Umbilical cord (tissue), 2 donors: ENCODE results near the gene CXCL16. TPM values are rescaled to one million over a fixed set of nuclear protein-coding genes. Genes with fewer than 3 reads are reported as not detected.

Experiments used
- DNase-seq: peaks from one replicate; pipeline ENCODE4 v3.0.0-alpha.2; 2015; ENCODE audit warnings: low spot score
- total RNA-seq: library from RNA; depleted of rRNA; stranded (reverse); fragments of >200 nt; gene quantifications from one replicate; pipeline ENCODE4 v1.2.3, GENCODE V29; 2014; ENCODE audit warnings: low replicate concordance; ENCODE audit not compliant: insufficient read depth

Gene CXCL16
- total RNA-seq, 1 donor from 2014 or later, result 2.4 TPM

DNA sequence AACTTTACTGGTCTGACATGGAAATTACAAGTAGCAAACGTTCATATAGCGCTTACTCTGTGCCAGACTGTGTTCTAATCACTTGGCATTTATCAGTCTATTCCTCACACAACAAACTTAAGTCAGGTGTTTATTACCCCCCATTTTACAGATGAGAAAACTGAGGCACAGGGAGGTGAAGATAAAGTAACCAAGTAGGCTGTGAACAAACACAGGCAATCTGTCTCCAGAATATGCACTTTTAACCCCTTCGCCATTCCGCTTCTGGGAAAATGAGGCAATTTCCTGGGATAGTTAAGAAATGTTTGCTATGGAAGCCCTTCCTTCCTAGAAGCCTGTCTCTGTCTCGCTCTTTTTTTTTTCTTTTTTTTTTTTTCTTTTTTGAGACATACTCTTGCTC lies 12.2 kb upstream of the CXCL16 start:
- no peak for DNase-seq

- DNase-seq, result no peak
Measured at GRCh38 chr17:4750606-4751005, 10.9 kb upstream of the CXCL16 start.

DNA sequence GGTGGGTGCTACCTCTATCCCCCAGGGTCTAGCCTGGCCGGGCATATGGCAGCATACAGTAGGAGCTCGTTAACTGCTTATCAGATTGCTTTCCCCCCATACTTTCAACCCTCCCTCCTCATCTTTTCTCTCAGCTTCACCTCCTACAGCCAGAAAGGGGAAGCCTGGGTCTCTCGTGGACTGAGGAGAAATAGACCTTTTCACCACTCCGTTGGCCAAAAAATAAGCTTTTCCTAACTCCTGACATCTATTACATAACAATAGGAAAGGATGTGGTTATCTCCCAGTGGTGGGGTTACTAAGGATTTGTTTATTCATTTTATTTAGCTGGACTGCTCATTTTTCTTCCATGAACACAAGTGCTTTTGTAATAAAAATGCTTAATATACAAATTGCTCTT lies 9.0 kb upstream of the CXCL16 start:
- no peak for DNase-seq

DNA sequence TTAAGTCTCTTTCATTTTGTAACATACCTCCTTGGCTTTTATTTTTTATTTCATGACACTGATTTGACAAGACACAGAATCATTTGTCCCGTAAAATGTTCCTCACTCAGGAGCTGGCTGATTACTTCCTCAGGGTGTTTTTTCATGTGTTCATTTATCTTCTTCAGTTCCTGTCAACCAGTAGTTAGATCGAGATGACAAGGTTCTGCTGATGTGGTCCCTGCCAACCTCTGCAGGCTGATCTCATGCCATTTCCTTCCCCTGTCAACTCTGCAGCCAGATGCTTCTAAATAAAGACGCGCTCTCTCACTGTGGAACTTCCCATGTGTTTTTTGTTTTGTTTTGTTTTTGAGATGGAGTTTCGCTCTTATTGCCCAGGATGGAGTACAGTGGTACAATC lies 8.1 kb upstream of the CXCL16 start:
- DNase-seq, result peak; percentile 40

GRCh38 chr17:4744999-4745969 lies 5.6 kb upstream of the CXCL16 start:
- DNase-seq, result no peak

GRCh38 chr17:4743898-4744297 lies 4.2 kb upstream of the CXCL16 start:
- DNase-seq, result no peak

DNA sequence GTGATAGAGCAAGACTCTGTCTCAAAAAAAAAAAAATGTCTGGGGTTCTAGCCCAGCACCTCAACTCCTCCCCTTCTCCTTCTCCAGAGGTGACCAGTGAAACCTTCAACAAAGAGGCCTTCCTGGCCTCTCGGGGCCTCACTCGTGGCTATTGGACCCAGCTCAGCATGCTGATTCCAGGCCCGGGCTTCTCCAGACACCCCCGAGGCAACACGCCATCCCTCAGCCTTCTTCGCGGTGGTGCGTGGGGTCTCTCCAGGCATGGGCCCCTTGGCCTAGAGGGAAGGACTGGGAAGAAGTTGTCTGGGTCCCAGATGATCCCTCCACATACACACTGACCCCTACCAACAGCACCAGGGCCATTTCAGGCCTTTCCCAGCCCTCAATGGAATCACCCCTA lies 3.5 kb upstream of the CXCL16 start:
- DNase-seq, result no peak

DNA sequence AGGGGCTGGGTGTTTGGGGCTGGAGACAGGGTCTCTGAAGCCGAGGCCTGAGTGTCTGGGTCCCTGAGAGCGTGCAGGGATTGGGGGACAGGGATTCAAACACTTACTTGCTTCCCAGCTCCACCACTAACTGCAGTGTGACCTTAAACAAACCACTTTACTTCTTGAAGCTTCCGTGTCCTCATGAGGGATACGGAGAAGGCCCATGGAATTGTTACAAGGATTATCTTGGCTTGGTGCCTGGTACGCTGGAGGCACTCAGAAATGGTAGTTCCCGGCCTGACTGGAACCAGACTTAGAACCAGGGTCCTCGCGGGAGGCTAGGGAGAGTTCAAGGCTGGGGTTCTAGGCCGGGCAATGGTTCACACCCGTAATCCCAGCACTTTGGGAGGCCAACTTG lies 2.9 kb upstream of the CXCL16 start:
- no peak for DNase-seq

DNA sequence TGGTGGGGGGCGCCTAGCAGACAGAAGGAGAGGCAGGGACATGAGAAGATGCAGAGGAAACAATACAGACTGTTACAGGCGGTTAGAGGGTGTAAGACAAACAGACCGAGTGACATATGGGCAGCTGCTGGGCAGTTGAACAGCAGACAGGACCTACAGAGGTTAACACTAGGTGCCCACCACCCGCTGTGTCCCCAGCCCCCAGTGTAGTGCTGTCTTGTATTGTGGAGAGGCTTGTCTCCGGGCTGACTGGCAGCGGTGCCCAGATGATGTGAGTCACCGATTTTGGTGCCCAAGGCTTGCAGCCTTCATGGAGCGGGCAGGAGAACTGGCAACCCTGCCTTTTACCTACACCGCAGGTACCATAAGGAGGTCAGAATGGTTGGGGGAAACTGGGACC lies 2.4 kb upstream of the CXCL16 start:
- no peak for DNase-seq

GRCh38 chr17:4741544-4741943 lies 1.8 kb upstream of the CXCL16 start:
- no peak for DNase-seq

- DNase-seq, result no peak
Measured at GRCh38 chr17:4740584-4740983, 856 bp upstream of the CXCL16 start.

GRCh38 chr17:4740025-4740351 lies 260 bp upstream of the CXCL16 start:
- no peak for DNase-seq

- no peak for DNase-seq
Measured at GRCh38 chr17:4738136-4739121, 1.3 kb downstream of the CXCL16 start.

GRCh38 chr17:4735876-4736651 lies 3.7 kb downstream of the CXCL16 start:
- DNase-seq, result no peak

GRCh38 chr17:4734857-4735475 lies 4.8 kb downstream of the CXCL16 start:
- DNase-seq, result no peak

DNA sequence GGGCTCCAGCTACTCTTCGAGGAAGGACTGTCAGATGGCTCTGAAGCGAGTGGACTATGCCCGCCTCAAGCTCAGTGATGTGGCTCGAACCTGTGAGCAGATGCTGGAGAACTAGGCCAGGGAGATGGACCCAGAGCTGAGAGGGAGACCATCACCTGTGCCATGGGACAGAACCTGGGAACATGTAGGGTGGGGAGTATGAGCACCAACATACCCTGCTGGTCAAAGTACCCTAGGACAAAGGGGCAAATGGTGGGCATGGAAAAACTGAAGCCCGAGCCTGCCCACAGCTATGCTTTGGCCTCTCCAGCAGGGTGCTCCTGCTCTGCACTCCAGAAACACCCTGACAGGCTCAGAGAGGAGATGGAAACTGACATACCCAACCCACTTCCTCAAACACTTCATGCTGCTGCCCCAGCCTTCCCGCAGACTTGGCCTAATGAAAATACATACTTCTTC lies 6.6 kb downstream of the CXCL16 start:
- DNase-seq, result peak; percentile 31

- DNase-seq, result no peak
Measured at GRCh38 chr17:4728124-4728523, 11.6 kb downstream of the CXCL16 start.

DNA sequence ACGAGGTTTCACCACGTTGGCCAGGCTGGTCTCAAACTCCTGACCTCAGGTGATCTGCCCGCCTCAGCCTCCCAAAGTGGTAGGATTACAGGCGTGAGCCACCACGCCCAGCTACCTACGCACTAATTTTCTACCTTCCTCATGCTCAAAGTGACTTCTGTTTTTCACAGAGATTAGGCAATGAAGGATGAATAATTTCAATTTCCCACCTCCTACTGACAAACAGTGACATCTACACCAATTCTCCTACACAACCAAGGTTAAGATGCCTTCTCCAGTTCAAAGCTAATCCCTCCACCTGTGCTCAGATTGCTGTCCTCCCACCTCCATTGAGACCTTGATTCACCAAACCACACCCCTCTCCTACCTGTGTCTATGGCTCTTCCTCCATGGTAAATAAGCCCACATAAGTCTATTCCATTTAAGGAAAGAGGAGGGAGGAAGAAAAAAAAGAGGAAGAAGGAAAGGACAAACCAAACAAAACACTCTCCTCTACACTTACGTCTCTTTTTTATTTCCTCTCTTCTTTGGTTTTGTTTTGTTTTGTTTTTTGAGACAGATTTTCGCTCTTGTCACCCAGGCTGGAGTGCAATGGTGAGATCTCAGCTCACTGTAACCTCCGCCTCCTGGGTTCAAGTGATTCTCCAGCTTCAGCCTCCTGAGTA lies 13.9 kb downstream of the CXCL16 start:
- no peak for DNase-seq

GRCh38 chr17:4724650-4725049 lies 15.1 kb downstream of the CXCL16 start:
- DNase-seq, result no peak

DNA sequence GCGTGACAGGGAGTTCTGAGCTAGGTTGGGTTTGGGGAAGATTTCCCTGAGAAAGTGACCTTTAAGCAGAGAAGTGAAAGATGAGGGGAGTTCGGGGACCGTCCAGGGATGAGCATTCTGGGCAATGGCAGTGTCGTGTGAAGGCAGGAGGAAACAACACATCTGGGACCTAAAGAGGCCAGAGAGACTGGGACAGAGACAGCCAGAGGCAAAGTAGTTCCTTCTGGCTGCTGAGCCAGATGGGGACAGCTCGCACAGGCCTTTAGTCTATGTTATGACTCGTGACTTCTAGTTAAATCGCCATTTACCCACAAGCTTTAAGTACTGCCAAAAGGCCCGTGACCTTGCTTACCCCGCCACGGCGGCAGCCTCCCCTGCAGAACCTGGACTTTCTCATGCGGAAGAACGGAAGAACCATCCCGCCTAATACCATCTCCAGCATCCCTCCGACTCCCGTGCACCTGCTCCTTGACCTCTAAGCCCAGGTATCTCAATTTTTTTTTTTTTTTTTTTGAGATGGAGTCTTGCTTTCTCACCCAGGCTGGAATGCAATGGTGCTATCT lies 17.0 kb downstream of the CXCL16 start:
- DNase-seq, result no peak
